Esophagus (tissue), 2 donors: Measurements from ENCODE around the gene UBN1. TPM values are rescaled to one million over a fixed set of nuclear protein-coding genes. Genes with fewer than 3 reads are reported as not detected.
"Not testable (repeated sequence)": the region's sequence is repeated elsewhere in the genome, so short reads cannot be mapped to it uniquely, and the experiment has no call there.

Experiments
- H3K27ac ChIP-seq, 2 donors: one replicate each; pipeline ENCODE4 v1.5.1; 2013; ENCODE audit warnings: low read depth in 2 of 2, mild to moderate bottlenecking in 2 of 2, inconsistent platforms in 1 of 2, low read length in 1 of 2, moderate library complexity in 1 of 2
- H3K27me3 ChIP-seq, 2 donors: one replicate each; pipeline ENCODE4 v1.6.1; 2013; ENCODE audit warnings: low read length in 2 of 2, control low read depth in 1 of 2, mild to moderate bottlenecking in 1 of 2; ENCODE audit not compliant: insufficient read depth in 2 of 2, control insufficient read depth in 1 of 2
- H3K36me3 ChIP-seq, 2 donors: one replicate each; pipeline ENCODE4 v1.6.1; 2013; ENCODE audit warnings: low read length in 1 of 2; ENCODE audit not compliant: control insufficient read depth in 2 of 2, insufficient read depth in 2 of 2
- H3K4me1 ChIP-seq, 2 donors: one replicate each; pipeline ENCODE4 v1.6.1; 2013; ENCODE audit warnings: low read length in 1 of 2; ENCODE audit not compliant: control insufficient read depth in 2 of 2, insufficient read depth in 2 of 2
- H3K4me3 ChIP-seq, 2 donors: one replicate each; pipeline ENCODE4 v1.5.1; 2013; ENCODE audit warnings: low read length in 2 of 2, mild to moderate bottlenecking in 2 of 2, low read depth in 1 of 2, moderate library complexity in 1 of 2
- H3K9me3 ChIP-seq, 2 donors: one replicate each; pipeline ENCODE4 v1.6.1; 2013; ENCODE audit warnings: mild to moderate bottlenecking in 2 of 2, low read depth in 1 of 2, low read length in 1 of 2, moderate library complexity in 1 of 2; ENCODE audit not compliant: control insufficient read depth in 2 of 2, insufficient read depth in 1 of 2
- WGBS, 2 donors: extraction: QIAGEN DNeasy Blood & Tissue Kit; methylation state at CpG; one replicate each; pipeline ENCODE4 v1.1.7; 2013; 5-methylcytosine and 5-hydroxymethylcytosine counted together
- polyA plus RNA-seq, 2 donors: library from polyadenylated mRNA; stranded (reverse); fragments of 200-250 nt; gene quantifications; one replicate each; pipeline ENCODE4 v1.2.3, GENCODE V29; 2013
- donor health status: healthy with polysubstance abuse.
- donor health status: Bipolar disorder and iron deficiency.

Gene UBN1
- polyA plus RNA-seq, 2 donors = 5.1 to 7.7 TPM

GRCh38 chr16:4929619-4930018 lies 82.3 kb downstream of the UBN1 start:
- peaks cover 0 to 31% of the 10 kb centered on the region in 2 donors for H3K36me3 ChIP-seq
- WGBS, 2 donors = 93% methylated on average over 4 of the region's 4 CpGs
- peaks cover 0 to 29% of the 10 kb centered on the region in 2 donors for H3K4me1 ChIP-seq
- H3K4me3 ChIP-seq, H3K27me3 ChIP-seq, H3K9me3 ChIP-seq: not testable (repeated sequence)
- H3K27ac ChIP-seq = peak overlapping the region in 1 of 2 donors; percentile 98

DNA sequence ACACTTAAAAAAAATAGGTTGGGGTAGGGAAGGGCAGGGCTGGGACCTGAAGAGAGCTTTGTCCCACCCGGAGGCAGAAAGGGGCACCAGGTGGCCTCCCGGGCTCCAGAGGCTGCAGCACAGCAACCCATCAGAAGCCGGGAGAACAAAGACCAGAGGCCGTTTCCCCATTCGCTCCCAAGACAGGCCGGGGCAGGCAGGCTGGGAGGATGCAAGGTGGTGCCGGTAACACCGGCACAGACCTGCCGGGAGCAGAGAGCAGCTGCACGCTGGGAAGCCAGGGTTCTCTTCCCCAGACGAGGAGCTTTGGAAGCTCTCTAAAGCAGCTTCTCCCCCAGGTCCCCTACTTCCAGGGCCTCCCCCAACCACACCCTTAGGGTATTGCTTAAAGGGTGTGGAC lies 84.1 kb downstream of the UBN1 start:
- WGBS, 2 donors = 49 to 67% methylated on average over 11 of the region's 11 CpGs
- Histone ChIP-seq H3K4me1 (peaks cover 0 to 35% of the 10 kb centered on the region in 2 donors), H3K27ac (peak overlapping the region; percentile 95 to 98)

More for the DNA sequence above, 84.1 kb downstream of the UBN1 start:
- no peaks in the 10 kb centered on the region for H3K27me3 ChIP-seq
- H3K4me3 ChIP-seq = peak overlapping the region; percentile 27 to 89
- H3K9me3 ChIP-seq = no peaks in the 10 kb centered on the region
- peaks cover 0 to 38% of the 10 kb centered on the region in 2 donors for H3K36me3 ChIP-seq

Other genes starting within 250 kb of the UBN1 start
- gene UBALD1, start 232.6 kb upstream of the UBN1 start, polyA plus RNA-seq = 10 to 100 TPM; 18.6 to 34.7 TPM
- gene MGRN1, start 222.7 kb upstream of the UBN1 start, polyA plus RNA-seq = 10 to 100 TPM; 10.9 to 15.1 TPM
- gene NUDT16L1, start 153.9 kb upstream of the UBN1 start, polyA plus RNA-seq = 10 to 100 TPM; 18.5 to 29.3 TPM
- 10 to 100 TPM in 1 of 2 donors, 1 to 10 TPM in 1; 9.3 to 26.8 TPM for gene ANKS3, start 113.2 kb upstream of the UBN1 start, polyA plus RNA-seq
- under 1 TPM; 0.39 to 0.81 TPM for gene DNAAF8, start 112.9 kb upstream of the UBN1 start, polyA plus RNA-seq
- gene ZNF500, start 80.3 kb upstream of the UBN1 start, polyA plus RNA-seq = 1 to 10 TPM; 4.4 to 8.9 TPM
- under 1 TPM in 1 of 2 donors, not detected in 1; 0.07 TPM for gene SEPTIN12, start 59.1 kb upstream of the UBN1 start, polyA plus RNA-seq
- 10 to 100 TPM; 20.1 to 28.6 TPM for gene SMIM22, start 52.1 kb upstream of the UBN1 start, polyA plus RNA-seq
- 10 to 100 TPM; 28.7 to 49.5 TPM for gene ROGDI, start 44.8 kb upstream of the UBN1 start, polyA plus RNA-seq
- 10 to 100 TPM; 34.3 to 35.6 TPM for gene GLYR1, start 193 bp upstream of the UBN1 start, polyA plus RNA-seq
- 100 to 1,000 TPM; 561 to 739 TPM for gene PPL, start 89.7 kb downstream of the UBN1 start, polyA plus RNA-seq
- gene SEC14L5, start 110.8 kb downstream of the UBN1 start, polyA plus RNA-seq = under 1 TPM; 0.19 to 0.49 TPM
- gene NAGPA, start 186.5 kb downstream of the UBN1 start, polyA plus RNA-seq = 1 to 10 TPM; 5.5 to 9.6 TPM
- gene C16orf89, start 218.5 kb downstream of the UBN1 start, polyA plus RNA-seq = under 1 TPM; 0.26 to 0.88 TPM
- gene ALG1, start 224.4 kb downstream of the UBN1 start, polyA plus RNA-seq = 10 to 100 TPM in 1 of 2 donors, 1 to 10 TPM in 1; 7.6 to 12.5 TPM